WTC11 (cell line): ENCODE data around the gene MADD. TPM values are rescaled to one million over a fixed set of nuclear protein-coding genes. Genes with fewer than 3 reads are reported as not detected.

Experiments
- ATAC-seq: fragments of 200-7000 bp; cut with Tn5 transposase; 2 replicates; pipeline ENCODE4 v1.10.0; 2021; ENCODE audit warnings: mild to moderate bottlenecking, moderate library complexity
- CTCF ChIA-PET: fragments of 300-600 bp; sonication (Branson Sonifier 250); formaldehyde crosslinking; loops from one replicate; lab custom pipeline; 2021; ENCODE audit warnings: antibody characterized with exemption; lab: Charles Lee
- POLR2A ChIA-PET: fragments of 350-600 bp; sonication (Branson Sonifier 250); formaldehyde crosslinking; loops from one replicate; lab custom pipeline; 2021; ENCODE audit warnings: antibody characterized with exemption; lab: Charles Lee
- DNase-seq: peaks from one replicate; pipeline ENCODE4 v3.0.0; 2021; ENCODE audit warnings: low spot score
- H3K27ac Mint-ChIP-seq: 2 replicates; pipeline ENCODE4 v1.8.0; 2021; ENCODE audit warnings: mixed read lengths
- H3K27me3 Mint-ChIP-seq: 2 replicates; pipeline ENCODE4 v1.8.0; 2021; ENCODE audit warnings: low read depth, mild to moderate bottlenecking, moderate library complexity, mixed read lengths
- H3K36me3 Mint-ChIP-seq: 2 replicates; pipeline ENCODE4 v1.8.0; 2021; ENCODE audit warnings: mixed read lengths
- H3K4me1 Mint-ChIP-seq: 2 replicates; pipeline ENCODE4 v1.8.0; 2022; ENCODE audit warnings: mixed read lengths
- H3K4me3 Mint-ChIP-seq: 2 replicates; pipeline ENCODE4 v1.8.0; 2021; ENCODE audit warnings: mild to moderate bottlenecking, moderate library complexity, mixed read lengths
- H3K9me3 Mint-ChIP-seq: 2 replicates; pipeline ENCODE4 v1.8.0; 2021; ENCODE audit warnings: mixed read lengths
- CTCF ChIP-seq: fragments of 200-600 bp; IDR thresholded peaks from 2 replicates; pipeline ENCODE4 v1.8.0; 2022; ENCODE audit warnings: antibody characterized with exemption
- ELF4 ChIP-seq: sonication (generic); formaldehyde crosslinking; IDR thresholded peaks from 2 replicates; pipeline ENCODE4 v1.8.1; 2022; ENCODE audit warnings: low read depth, mild to moderate bottlenecking, moderate library complexity, missing genetic modification reagents
- ERG ChIP-seq: fragments of 250-450 bp; sonication (Bioruptor Pico); IDR thresholded peaks from 2 replicates; pipeline ENCODE4 v1.8.0; 2021; ENCODE audit warnings: mild to moderate bottlenecking
- HMGXB4 ChIP-seq: sonication (generic); formaldehyde crosslinking; IDR thresholded peaks from 2 replicates; pipeline ENCODE4 v1.8.1; 2023; ENCODE audit warnings: mild to moderate bottlenecking, moderate library complexity, missing genetic modification reagents
- JUN ChIP-seq: sonication (generic); formaldehyde crosslinking; IDR thresholded peaks from 2 replicates; pipeline ENCODE4 v1.8.0; 2023; ENCODE audit warnings: mild to moderate bottlenecking, missing genetic modification reagents
- NFATC4 ChIP-seq: fragments of 250-450 bp; sonication (Bioruptor Pico); IDR thresholded peaks from 2 replicates; pipeline ENCODE4 v1.9.0; 2021; ENCODE audit warnings: mild to moderate bottlenecking
- NFE2L1 ChIP-seq: sonication (generic); formaldehyde crosslinking; IDR thresholded peaks from 2 replicates; pipeline ENCODE4 v1.8.1; 2023; ENCODE audit warnings: missing genetic modification reagents
- OVOL2 ChIP-seq: fragments of 250-450 bp; sonication (Bioruptor Pico); IDR thresholded peaks from 2 replicates; pipeline ENCODE4 v1.9.0; 2021; ENCODE audit warnings: mild to moderate bottlenecking, borderline replicate concordance
- RELA ChIP-seq: sonication (generic); formaldehyde crosslinking; IDR thresholded peaks from 2 replicates; pipeline ENCODE4 v1.8.1; 2022; ENCODE audit warnings: missing genetic modification reagents, mild to moderate bottlenecking, borderline replicate concordance
- SMAD4 ChIP-seq: sonication (generic); formaldehyde crosslinking; IDR thresholded peaks from 2 replicates; pipeline ENCODE4 v1.8.0; 2022; ENCODE audit warnings: mild to moderate bottlenecking, missing genetic modification reagents
- TEAD1 ChIP-seq: sonication (generic); formaldehyde crosslinking; IDR thresholded peaks from 2 replicates; pipeline ENCODE4 v1.8.0; 2022; ENCODE audit warnings: mild to moderate bottlenecking, missing genetic modification reagents
- ZNF121 ChIP-seq: sonication (generic); formaldehyde crosslinking; IDR thresholded peaks from 2 replicates; pipeline ENCODE4 v1.8.0; 2023; ENCODE audit warnings: missing genetic modification reagents
- ZNF423 ChIP-seq: fragments of 250-450 bp; sonication (Bioruptor Pico); IDR thresholded peaks from 2 replicates; pipeline ENCODE4 v2.1.2; 2022; ENCODE audit warnings: mild to moderate bottlenecking, moderate library complexity
- total RNA-seq: library from RNA; stranded (reverse); gene quantifications from 3 replicates; pipeline ENCODE4 v1.2.3, GENCODE V29; 2021
- TF ChIP-seq, protein P1 (sequence below): sonication (generic); formaldehyde crosslinking; IDR thresholded peaks from 2 replicates; pipeline ENCODE4 v1.8.1; 2023; ENCODE audit warnings: mild to moderate bottlenecking, missing genetic modification reagents, moderate library complexity
- TF ChIP-seq, protein P2 (sequence below): sonication (generic); formaldehyde crosslinking; IDR thresholded peaks from 2 replicates; pipeline ENCODE4 v1.8.1; 2023; ENCODE audit warnings: mild to moderate bottlenecking, missing genetic modification reagents, moderate library complexity
- TF ChIP-seq, protein P3 (sequence below): sonication (generic); formaldehyde crosslinking; IDR thresholded peaks from 2 replicates; pipeline ENCODE4 v1.8.1; 2022; ENCODE audit warnings: low read depth, missing genetic modification reagents, borderline replicate concordance
- TF ChIP-seq, protein P4 (sequence below): sonication (generic); formaldehyde crosslinking; IDR thresholded peaks from 2 replicates; pipeline ENCODE4 v1.8.1; 2023; ENCODE audit warnings: mild to moderate bottlenecking, missing genetic modification reagents
- TF ChIP-seq, protein P5 (sequence below): sonication (generic); formaldehyde crosslinking; IDR thresholded peaks from 2 replicates; pipeline ENCODE4 v1.8.1; 2022; ENCODE audit warnings: missing genetic modification reagents, borderline replicate concordance

MADD gene
- total RNA-seq, 1 experiment from 2014 or later, result 47.5 TPM

DNA sequence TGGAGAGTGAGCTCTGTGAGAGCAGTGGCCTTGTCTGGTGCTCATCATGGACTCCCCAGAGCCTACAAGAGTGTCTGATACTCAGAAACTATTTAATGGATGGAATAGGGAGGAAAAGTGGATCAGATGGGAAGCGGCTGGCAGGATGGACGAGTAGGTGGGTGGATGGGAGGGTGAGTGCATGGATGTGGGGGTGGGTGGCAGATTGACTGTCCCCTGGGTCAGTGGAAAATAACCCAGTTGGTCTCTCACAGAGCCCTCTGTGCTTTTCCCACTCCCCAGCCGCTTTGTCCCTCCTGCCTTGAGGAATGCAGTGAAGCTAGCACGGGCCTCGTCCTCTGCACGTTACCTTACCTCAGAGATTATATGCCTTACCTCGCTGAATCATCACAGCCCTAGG lies 102.5 kb downstream of the MADD start (continued):
- TF ChIP-seq JUN (CRISPR knock-in tag), result no peak
- TF ChIP-seq, protein P1, sequence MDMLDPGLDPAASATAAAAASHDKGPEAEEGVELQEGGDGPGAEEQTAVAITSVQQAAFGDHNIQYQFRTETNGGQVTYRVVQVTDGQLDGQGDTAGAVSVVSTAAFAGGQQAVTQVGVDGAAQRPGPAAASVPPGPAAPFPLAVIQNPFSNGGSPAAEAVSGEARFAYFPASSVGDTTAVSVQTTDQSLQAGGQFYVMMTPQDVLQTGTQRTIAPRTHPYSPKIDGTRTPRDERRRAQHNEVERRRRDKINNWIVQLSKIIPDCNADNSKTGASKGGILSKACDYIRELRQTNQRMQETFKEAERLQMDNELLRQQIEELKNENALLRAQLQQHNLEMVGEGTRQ (CRISPR knock-in tag), result no peak
- TF ChIP-seq, protein P2, sequence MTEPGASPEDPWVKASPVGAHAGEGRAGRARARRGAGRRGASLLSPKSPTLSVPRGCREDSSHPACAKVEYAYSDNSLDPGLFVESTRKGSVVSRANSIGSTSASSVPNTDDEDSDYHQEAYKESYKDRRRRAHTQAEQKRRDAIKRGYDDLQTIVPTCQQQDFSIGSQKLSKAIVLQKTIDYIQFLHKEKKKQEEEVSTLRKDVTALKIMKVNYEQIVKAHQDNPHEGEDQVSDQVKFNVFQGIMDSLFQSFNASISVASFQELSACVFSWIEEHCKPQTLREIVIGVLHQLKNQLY (CRISPR knock-in tag), result no peak
- no peak for TF ChIP-seq TEAD1 (CRISPR knock-in tag)
- TF ChIP-seq SMAD4, result no peak

DNA sequence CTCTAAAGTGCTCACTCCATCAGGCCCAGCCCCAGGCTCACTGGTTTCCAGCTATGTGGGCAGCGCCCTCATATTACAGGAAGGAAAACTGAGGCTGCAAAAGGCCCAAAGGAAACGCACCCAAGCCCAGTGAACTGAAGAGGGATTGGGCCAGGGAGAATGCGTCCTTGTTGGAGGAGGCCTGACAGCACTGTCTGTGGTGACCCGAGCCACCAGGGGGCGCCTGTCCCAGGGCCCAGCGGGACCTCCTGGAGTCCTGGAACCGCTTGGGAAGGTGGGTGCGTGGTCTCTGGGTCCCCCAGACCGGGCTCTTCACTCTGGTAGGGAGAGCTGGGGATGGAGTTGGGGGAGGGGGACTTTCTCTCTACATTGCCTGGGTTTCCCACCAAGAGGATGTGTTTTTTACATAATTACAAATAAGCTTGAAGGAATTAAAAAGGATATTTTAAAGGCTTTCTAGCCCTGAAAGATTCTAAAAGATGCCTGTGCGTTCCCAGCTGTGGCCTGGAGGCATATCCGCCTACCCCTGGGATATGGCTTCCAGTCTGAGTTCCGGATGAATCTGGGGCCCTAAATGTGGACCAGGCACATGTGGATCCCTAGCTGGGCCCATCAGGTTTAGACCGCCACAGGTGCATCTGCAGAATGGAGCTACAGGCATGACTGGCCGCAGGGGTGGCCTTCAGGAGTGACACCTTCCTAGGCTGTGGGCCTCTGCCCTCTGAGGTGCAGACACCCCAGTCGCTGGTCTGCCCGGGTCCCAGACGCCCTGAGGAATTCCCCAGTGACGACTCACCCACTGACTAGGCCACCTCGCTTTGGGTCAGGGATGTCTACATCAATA lies 104.2 kb downstream of the MADD start:
- Mint-ChIP-seq H3K4me3 (no peak overlapping the region), H3K9me3 (no peaks in the 10 kb centered on the region), H3K36me3 (no peaks in the 10 kb centered on the region), H3K27me3 (no peaks in the 10 kb centered on the region), H3K4me1 (peaks cover 2% of the 10 kb centered on the region; the same call in 1 of the 2 replicates), H3K27ac (no peak overlapping the region)
- ATAC-seq (peak; percentile 84), DNase-seq (peak; percentile 90)
- CTCF ChIA-PET, result interaction anchor here (0.6 to 3.2 kb wide), 25 partner anchors 9 to 189 kb away, joined by 3 to 33 read pairs (median 5); partner anchors contain the start of genes NR1H3 and SLC39A13
- TF ChIP-seq CTCF, result peak; percentile 94
- peak; percentile 90 for TF ChIP-seq ZNF423 (CRISPR knock-in tag)
- TF ChIP-seq HMGXB4 (CRISPR knock-in tag), result 0 out of 2 replicates have a peak, but pooled peaks have one; percentile 61
- no peak for TF ChIP-seq NFATC4 (CRISPR knock-in tag)
- peak; percentile 68; the same call in 1 of the 2 replicates for TF ChIP-seq ZNF121
- TF ChIP-seq ERG (CRISPR knock-in tag), result no peak
- TF ChIP-seq, protein P3, sequence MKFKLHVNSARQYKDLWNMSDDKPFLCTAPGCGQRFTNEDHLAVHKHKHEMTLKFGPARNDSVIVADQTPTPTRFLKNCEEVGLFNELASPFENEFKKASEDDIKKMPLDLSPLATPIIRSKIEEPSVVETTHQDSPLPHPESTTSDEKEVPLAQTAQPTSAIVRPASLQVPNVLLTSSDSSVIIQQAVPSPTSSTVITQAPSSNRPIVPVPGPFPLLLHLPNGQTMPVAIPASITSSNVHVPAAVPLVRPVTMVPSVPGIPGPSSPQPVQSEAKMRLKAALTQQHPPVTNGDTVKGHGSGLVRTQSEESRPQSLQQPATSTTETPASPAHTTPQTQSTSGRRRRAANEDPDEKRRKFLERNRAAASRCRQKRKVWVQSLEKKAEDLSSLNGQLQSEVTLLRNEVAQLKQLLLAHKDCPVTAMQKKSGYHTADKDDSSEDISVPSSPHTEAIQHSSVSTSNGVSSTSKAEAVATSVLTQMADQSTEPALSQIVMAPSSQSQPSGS (CRISPR knock-in tag), result no peak
- POLR2A ChIA-PET, result no interaction called here

DNA sequence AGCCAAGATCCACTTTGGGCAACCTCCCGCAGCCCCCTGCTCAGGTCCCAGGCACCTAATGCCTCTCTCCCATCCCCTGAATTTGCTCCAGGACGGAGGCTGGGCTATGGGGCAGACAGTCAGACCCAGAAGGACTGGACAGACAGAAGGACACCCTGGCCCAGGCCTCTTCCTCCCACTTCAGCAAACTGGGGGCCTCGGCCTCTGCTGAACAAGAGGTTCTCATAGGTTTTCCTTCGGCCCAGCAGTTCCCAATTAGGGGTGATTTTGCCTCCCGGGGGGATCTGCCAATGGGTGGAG lies 104.7 kb downstream of the MADD start:
- Mint-ChIP-seq H3K4me1 (peaks cover 2% of the 10 kb centered on the region; the same call in 1 of the 2 replicates), H3K36me3 (no peaks in the 10 kb centered on the region), H3K4me3 (no peak overlapping the region), H3K27ac (no peak overlapping the region), H3K27me3 (no peaks in the 10 kb centered on the region), H3K9me3 (no peaks in the 10 kb centered on the region)
- ChIA-PET POLR2A (no interaction called here), CTCF (interaction anchor here (0.6 to 3.2 kb wide), 23 partner anchors 8 to 190 kb away, joined by 3 to 33 read pairs (median 5); partner anchors contain the start of genes NR1H3 and SLC39A13)
- no peak for ATAC-seq
- DNase-seq, result no peak
- TF ChIP-seq, protein P4, sequence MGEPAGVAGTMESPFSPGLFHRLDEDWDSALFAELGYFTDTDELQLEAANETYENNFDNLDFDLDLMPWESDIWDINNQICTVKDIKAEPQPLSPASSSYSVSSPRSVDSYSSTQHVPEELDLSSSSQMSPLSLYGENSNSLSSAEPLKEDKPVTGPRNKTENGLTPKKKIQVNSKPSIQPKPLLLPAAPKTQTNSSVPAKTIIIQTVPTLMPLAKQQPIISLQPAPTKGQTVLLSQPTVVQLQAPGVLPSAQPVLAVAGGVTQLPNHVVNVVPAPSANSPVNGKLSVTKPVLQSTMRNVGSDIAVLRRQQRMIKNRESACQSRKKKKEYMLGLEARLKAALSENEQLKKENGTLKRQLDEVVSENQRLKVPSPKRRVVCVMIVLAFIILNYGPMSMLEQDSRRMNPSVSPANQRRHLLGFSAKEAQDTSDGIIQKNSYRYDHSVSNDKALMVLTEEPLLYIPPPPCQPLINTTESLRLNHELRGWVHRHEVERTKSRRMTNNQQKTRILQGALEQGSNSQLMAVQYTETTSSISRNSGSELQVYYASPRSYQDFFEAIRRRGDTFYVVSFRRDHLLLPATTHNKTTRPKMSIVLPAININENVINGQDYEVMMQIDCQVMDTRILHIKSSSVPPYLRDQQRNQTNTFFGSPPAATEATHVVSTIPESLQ, result no peak
- TF ChIP-seq TEAD1 (CRISPR knock-in tag) (no peak), NFE2L1 (CRISPR knock-in tag) (no peak), RELA (CRISPR knock-in tag) (no peak), HMGXB4 (CRISPR knock-in tag) (no peak), OVOL2 (CRISPR knock-in tag) (no peak), ELF4 (CRISPR knock-in tag) (no peak)
- TF ChIP-seq, protein P5, sequence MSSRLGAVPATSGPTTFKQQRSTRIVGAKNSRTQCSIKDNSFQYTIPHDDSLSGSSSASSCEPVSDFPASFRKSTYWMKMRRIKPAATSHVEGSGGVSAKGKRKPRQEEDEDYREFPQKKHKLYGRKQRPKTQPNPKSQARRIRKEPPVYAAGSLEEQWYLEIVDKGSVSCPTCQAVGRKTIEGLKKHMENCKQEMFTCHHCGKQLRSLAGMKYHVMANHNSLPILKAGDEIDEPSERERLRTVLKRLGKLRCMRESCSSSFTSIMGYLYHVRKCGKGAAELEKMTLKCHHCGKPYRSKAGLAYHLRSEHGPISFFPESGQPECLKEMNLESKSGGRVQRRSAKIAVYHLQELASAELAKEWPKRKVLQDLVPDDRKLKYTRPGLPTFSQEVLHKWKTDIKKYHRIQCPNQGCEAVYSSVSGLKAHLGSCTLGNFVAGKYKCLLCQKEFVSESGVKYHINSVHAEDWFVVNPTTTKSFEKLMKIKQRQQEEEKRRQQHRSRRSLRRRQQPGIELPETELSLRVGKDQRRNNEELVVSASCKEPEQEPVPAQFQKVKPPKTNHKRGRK (CRISPR knock-in tag), result no peak
